GM18505 (cell line): ENCODE data around the gene PNMA8B.

ENCODE experiments used
- ATAC-seq: cut with Tn5 transposase; IDR thresholded peaks from one replicate; pipeline ENCODE4 v1.9.1; 2021; ENCODE audit not compliant: unreplicated experiment
- POLR2A ChIP-seq: IDR thresholded peaks from 4 replicates; pipeline ENCODE4 v1.6.1; 2011; ENCODE audit warnings: borderline replicate concordance; ENCODE audit not compliant: insufficient read depth, insufficient read length; ENCODE audit errors: extremely low read depth

Gene PNMA8B

GRCh38 chr19:46484656-46485055, 11.0 kb downstream of the PNMA8B start:
- TF ChIP-seq POLR2A = no peak
- ATAC-seq = no peak

GRCh38 chr19:46482631-46483030, 13.0 kb downstream of the PNMA8B start:
- no peak for ATAC-seq
- no peak for TF ChIP-seq POLR2A

GRCh38 chr19:46481947-46482346, 13.7 kb downstream of the PNMA8B start:
- TF ChIP-seq POLR2A = no peak
- ATAC-seq = no peak

GRCh38 chr19:46481223-46481848, 14.3 kb downstream of the PNMA8B start:
- TF ChIP-seq POLR2A = no peak
- ATAC-seq = no peak

GRCh38 chr19:46480415-46480814, 15.3 kb downstream of the PNMA8B start:
- TF ChIP-seq POLR2A = no peak
- ATAC-seq = no peak

DNA sequence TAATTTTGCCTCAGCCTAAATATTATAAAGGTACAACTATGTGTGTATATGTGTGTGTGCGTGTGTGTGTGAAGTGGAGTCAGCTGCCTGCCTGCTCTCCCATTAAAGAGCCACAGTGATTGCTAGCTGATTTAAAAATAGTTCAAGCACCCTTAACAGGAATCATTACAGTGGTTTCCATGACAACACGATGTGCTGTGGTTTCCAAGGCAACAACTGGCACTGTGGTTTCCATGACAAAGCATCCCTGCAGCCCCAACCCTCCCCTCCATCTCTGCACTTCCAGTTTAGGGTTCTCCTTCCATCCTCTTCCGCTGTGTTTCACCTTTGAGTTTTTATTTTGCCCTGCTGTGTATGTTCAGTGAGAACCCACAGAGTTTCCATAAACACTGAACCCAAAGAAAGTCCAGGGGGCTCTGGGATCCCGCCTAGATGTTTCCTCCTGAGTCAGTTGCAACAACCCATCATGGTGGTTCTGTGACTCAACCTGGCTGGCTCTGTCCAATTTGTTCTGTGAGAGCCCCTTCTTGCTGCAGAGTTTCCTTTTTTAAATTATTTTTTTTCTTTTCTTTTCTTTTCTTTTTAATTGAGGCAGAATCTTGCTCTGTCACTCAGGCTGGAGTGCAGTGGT, 17.2 kb downstream of the PNMA8B start:
- no peak for TF ChIP-seq POLR2A
- no peak for ATAC-seq

- no peak for TF ChIP-seq POLR2A
- no peak for ATAC-seq
Measured at GRCh38 chr19:46475986-46476385, 19.7 kb downstream of the PNMA8B start.

- TF ChIP-seq POLR2A = no peak
- no peak for ATAC-seq
Measured at GRCh38 chr19:46474211-46474610, 21.5 kb downstream of the PNMA8B start.

DNA sequence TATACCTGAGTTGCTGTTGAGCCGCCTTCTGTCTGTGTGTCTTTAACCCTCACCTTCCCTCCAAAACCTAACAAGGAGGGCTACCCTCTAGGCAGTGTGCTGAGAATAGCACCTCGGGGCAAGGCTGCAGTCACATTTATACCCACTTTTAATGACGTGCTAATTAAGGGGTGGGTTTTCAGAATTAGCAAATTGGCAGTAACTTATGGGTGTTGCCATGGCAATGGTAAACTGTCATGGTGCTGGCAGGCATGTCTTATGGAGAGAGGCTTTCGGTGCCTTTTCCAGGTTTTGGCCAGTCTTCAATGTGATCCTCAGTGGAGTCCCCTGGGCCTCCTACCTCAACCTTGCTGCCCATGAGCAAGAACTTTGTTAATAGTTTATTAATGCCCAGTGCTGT, 23.1 kb downstream of the PNMA8B start:
- no peak for TF ChIP-seq POLR2A
- ATAC-seq = no peak

- no peak for ATAC-seq
- TF ChIP-seq POLR2A = no peak
Measured at GRCh38 chr19:46471811-46472543, 23.7 kb downstream of the PNMA8B start.

DNA sequence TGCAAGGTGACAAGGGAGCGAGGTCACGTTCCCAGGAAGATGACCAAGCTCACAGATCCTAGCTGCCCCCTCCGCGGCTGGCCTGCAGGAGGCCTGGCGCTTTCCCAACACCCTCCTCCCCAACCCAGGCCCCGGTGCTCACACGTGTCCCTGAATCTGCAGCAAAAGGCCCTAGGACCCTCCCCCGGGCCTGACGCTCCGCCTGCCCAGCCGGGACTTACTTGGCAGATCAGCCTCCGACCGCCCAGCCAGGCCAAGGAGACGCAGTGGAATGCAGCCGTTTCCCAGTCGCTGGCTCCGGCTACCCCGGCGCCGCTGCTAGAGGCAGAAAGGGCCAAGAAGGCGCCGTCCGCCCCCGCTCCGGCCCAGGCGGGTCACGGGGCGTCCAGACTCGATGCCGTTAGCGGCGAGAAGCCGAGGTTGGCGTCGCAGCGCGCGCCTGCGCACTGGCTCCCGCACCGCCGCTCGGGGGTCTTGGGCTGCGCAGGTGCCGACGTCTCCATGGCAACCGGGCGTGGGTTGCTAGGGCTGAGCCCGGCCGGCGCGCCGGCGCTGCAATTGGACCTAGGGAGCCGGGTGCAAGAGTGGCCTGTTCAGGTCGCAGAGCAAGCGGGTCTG, 24.4 kb downstream of the PNMA8B start, which contains the start of gene PNMA8A:
Gene PNMA8A, minus strand, starts transcription at position 448 of the 618 bp plus-strand sequence. CDS start 528 bp downstream, outside the sequence.
- TF ChIP-seq POLR2A = no peak
- no peak for ATAC-seq

- no peak for TF ChIP-seq POLR2A
- no peak for ATAC-seq
Measured at GRCh38 chr19:46470376-46470775, 25.3 kb downstream of the PNMA8B start.

- no peak for TF ChIP-seq POLR2A
Measured at GRCh38 chr19:46469541-46470185, 26.0 kb downstream of the PNMA8B start.

More at GRCh38 chr19:46469541-46470185, 26.0 kb downstream of the PNMA8B start:
- no peak for ATAC-seq
